Measurements from ENCODE around the gene DISC1.

Gene DISC1

GRCh38 chr1:231950331-231951128 is 323.9 kb downstream of the DISC1 start:
- no peak overlapping the region for H3K4me3 ChIP-seq (ENCODE audit: low read depth, low read length)
- no peak for DNase-seq (ENCODE audit: low read depth)
- TF ChIP-seq CTCF (IDR thresholded peaks at IDR 0.05; ENCODE audit: insufficient read depth, low read depth, low read length, missing control alignments): no peak

GRCh38 chr1:231951374-231951773 is 324.8 kb downstream of the DISC1 start:
- DNase-seq (ENCODE audit: low read depth): no peak
- no peak for TF ChIP-seq CTCF (IDR thresholded peaks at IDR 0.05; ENCODE audit: insufficient read depth, low read depth, low read length, missing control alignments)
- no peak overlapping the region for H3K4me3 ChIP-seq (ENCODE audit: low read depth, low read length)

- H3K4me3 ChIP-seq (ENCODE audit: low read depth, low read length): no peak overlapping the region
- DNase-seq (ENCODE audit: low read depth): no peak
- no peak for TF ChIP-seq CTCF (IDR thresholded peaks at IDR 0.05; ENCODE audit: insufficient read depth, low read depth, low read length, missing control alignments)
Measured at GRCh38 chr1:231952154-231952553, 325.6 kb downstream of the DISC1 start.

- no peak overlapping the region for H3K4me3 ChIP-seq (ENCODE audit: low read depth, low read length)
- DNase-seq (ENCODE audit: low read depth): no peak
- no peak for TF ChIP-seq CTCF (IDR thresholded peaks at IDR 0.05; ENCODE audit: insufficient read depth, low read depth, low read length, missing control alignments)
Measured at GRCh38 chr1:231953660-231954059, 327.1 kb downstream of the DISC1 start.

GRCh38 chr1:231954751-231955150 is 328.2 kb downstream of the DISC1 start:
- no peak overlapping the region for H3K4me3 ChIP-seq (ENCODE audit: low read depth, low read length)
- no peak for TF ChIP-seq CTCF (IDR thresholded peaks at IDR 0.05; ENCODE audit: insufficient read depth, low read depth, low read length, missing control alignments)
- DNase-seq (ENCODE audit: low read depth): no peak

- no peak for TF ChIP-seq CTCF (IDR thresholded peaks at IDR 0.05; ENCODE audit: insufficient read depth, low read depth, low read length, missing control alignments)
- DNase-seq (ENCODE audit: low read depth): no peak
- H3K4me3 ChIP-seq (ENCODE audit: low read depth, low read length): no peak overlapping the region
Measured at GRCh38 chr1:231957359-231957758, 330.8 kb downstream of the DISC1 start.

- no peak for TF ChIP-seq CTCF (IDR thresholded peaks at IDR 0.05; ENCODE audit: insufficient read depth, low read depth, low read length, missing control alignments)
- DNase-seq (ENCODE audit: low read depth): no peak
- H3K4me3 ChIP-seq (ENCODE audit: low read depth, low read length): no peak overlapping the region
Measured at GRCh38 chr1:231958448-231958847, 331.9 kb downstream of the DISC1 start.
